Kidney epithelial cell (primary cell): ENCODE measurements around the gene MPI. TPM values are rescaled to one million over a fixed set of nuclear protein-coding genes. Genes with fewer than 3 reads are reported as not detected.
"Not testable (repeated sequence)": the region's sequence is repeated elsewhere in the genome, so short reads cannot be mapped to it uniquely, and the experiment has no call there.

Experiments
- DNase-seq: peaks from one replicate; pipeline ENCODE4 v3.0.0-alpha.2; 2010; ENCODE audit warnings: low read depth
- H3K27me3 ChIP-seq: 2 replicates; pipeline ENCODE4 v1.6.0; 2011; ENCODE audit warnings: low read length; ENCODE audit not compliant: control insufficient read depth, insufficient read depth
- H3K36me3 ChIP-seq: 2 replicates; pipeline ENCODE4 v1.5.1; 2011; ENCODE audit warnings: low read length; ENCODE audit not compliant: control insufficient read depth, insufficient read depth
- H3K4me3 ChIP-seq: 2 replicates; pipeline ENCODE4 v1.5.1; 2011; ENCODE audit warnings: low read depth, mild to moderate bottlenecking, control low read depth, low read length
- total RNA-seq: library from RNA; depleted of rRNA; stranded (reverse); fragments of >200 nt; gene quantifications from 2 replicates; pipeline ENCODE4 v1.2.3, GENCODE V29; 2015
- TF ChIP-seq, protein P1 (sequence below): IDR thresholded peaks from 2 replicates; pipeline ENCODE4 v1.5.1; 2011; ENCODE audit warnings: mild to moderate bottlenecking, moderate library complexity, low read length, control low read depth, inconsistent platforms; ENCODE audit not compliant: insufficient read depth, poor library complexity, severe bottlenecking

The MPI gene
- total RNA-seq, 1 donor from 2014 or later, result 45.2 TPM

DNA sequence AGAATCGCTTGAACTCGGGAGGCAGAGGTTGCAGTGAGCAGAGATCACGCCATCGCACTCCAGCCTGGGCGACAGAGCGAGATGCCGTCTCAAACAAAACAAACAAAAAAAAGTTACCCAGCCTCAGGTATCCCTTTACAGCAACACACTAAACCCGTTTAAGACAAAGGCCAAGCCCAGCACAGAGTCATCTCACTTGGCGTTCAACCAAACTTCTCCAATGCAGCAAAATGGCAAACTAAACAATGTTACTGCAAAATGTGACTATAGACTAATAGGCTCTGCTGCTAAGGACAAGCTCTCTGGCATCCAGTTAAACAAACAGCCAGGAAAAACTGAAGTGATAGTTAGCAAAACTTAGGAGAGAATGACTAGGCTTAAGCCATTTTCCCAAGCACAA lies 23.2 kb downstream of the MPI start:
- no peak for DNase-seq
- Histone ChIP-seq H3K36me3 (no peaks in the 10 kb centered on the region), H3K27me3 (no peaks in the 10 kb centered on the region), H3K4me3 (no peak overlapping the region)
- TF ChIP-seq, protein P1, sequence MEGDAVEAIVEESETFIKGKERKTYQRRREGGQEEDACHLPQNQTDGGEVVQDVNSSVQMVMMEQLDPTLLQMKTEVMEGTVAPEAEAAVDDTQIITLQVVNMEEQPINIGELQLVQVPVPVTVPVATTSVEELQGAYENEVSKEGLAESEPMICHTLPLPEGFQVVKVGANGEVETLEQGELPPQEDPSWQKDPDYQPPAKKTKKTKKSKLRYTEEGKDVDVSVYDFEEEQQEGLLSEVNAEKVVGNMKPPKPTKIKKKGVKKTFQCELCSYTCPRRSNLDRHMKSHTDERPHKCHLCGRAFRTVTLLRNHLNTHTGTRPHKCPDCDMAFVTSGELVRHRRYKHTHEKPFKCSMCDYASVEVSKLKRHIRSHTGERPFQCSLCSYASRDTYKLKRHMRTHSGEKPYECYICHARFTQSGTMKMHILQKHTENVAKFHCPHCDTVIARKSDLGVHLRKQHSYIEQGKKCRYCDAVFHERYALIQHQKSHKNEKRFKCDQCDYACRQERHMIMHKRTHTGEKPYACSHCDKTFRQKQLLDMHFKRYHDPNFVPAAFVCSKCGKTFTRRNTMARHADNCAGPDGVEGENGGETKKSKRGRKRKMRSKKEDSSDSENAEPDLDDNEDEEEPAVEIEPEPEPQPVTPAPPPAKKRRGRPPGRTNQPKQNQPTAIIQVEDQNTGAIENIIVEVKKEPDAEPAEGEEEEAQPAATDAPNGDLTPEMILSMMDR, result no peak

DNA sequence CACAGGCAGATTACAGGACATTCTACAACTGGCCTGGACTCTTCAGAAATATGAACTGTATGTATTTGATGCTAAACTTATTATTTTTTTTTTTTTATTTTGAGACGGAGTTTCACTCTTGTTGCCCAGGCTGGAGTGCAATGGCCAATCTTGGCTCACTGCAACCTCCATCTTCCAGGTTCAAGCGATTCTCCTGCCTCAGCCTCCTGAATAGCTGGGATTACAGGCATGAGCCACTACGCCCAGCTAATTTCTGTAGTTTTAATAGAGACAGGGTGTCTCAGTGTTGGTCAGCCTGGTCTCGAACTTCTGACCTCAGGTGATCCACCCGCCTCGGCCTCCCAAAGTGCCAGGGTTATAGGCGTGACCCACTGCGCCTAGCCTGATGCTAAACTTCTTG lies 24.0 kb downstream of the MPI start:
- DNase-seq, H3K36me3 ChIP-seq, H3K27me3 ChIP-seq, H3K4me3 ChIP-seq: not testable (repeated sequence)

DNA sequence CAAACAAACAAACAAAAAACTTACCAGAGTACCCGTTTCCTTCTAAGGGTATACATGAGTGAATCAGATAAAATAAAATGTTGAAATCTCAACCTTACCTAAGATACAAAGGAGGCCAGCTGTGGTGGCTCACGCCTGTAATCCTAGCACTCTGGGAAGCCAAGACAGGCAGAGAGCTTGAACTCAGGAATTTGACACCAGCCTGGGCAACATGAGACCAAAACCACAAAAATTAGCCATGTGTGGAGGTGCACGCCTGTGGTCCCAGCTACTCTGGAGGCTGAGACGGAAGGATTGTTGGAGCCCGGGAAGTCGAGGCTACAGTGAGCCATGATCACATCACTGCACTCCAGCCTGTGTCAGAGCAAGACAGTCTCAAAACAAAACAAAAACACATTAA lies 27.8 kb downstream of the MPI start:
- Histone ChIP-seq H3K36me3 (no peaks in the 10 kb centered on the region), H3K27me3 (no peaks in the 10 kb centered on the region), H3K4me3 (no peak overlapping the region)
- no peak for DNase-seq
- TF ChIP-seq, protein P1, result no peak

DNA sequence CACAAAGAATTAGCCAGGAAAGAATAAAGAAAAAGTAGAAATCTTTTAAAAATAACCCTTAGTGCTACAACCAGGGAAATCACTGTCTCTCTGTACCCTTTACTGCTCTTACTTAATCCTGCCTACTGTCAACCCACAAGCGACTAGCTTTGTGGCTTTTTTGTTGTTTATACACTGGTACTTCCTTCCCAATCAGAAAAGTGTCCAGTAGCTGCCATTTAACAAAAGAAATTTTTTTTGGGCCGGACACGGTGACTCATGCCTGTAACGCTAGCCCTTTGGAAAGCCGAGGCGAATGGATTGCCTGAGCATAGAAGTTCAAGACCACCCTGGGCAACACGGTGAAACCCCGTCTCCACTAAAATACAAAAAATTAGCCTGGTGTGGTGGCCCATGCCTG lies 30.6 kb downstream of the MPI start:
- Histone ChIP-seq H3K36me3 (no peaks in the 10 kb centered on the region), H3K27me3 (no peaks in the 10 kb centered on the region), H3K4me3 (no peak overlapping the region)
- TF ChIP-seq, protein P1, result no peak
- DNase-seq, result no peak

DNA sequence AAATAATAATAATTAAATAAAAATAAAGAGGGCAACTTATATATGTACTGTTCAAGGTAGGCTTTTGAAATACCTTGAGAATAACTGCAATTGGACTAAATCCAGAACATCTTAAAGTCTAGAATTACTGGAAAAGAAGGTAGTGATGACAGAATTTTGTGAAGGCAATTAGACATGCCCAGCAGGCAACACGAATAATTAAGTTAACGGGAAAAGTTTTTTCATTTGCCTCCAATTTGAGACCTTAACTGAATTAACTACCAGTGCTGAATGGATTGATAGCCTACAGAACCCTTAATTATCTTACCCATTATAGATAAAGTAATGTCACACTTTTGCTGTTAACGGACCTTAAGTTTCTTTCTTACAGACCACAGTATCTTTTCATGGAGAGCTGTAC lies 34.7 kb downstream of the MPI start:
- Histone ChIP-seq H3K36me3 (peaks cover 2% of the 10 kb centered on the region), H3K4me3 (no peak overlapping the region), H3K27me3 (no peaks in the 10 kb centered on the region)
- TF ChIP-seq, protein P1, result no peak
- no peak for DNase-seq

DNA sequence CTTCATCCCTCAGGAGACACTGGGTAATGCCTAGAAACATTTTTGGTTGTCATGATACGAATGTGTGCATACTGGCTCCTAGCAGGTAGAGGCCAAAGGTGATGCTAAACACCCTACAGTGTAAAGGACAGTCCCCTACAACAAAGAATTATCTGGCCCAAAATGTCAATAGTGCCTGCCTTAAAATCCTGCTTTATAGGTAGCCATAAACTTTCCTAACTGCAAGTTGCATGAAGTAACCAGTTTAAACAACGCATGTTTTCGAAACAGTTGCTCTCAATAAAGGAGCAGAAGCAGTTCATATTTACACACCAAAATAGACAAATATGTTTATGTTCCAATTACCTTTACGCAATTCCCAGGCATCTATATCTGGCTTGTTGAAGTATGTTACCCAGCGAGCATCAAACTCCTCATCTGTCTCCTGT lies 38.9 kb downstream of the MPI start:
- Histone ChIP-seq H3K27me3 (no peaks in the 10 kb centered on the region), H3K4me3 (no peak overlapping the region), H3K36me3 (peaks cover 2% of the 10 kb centered on the region)
- no peak for DNase-seq
- TF ChIP-seq, protein P1, result no peak

DNA sequence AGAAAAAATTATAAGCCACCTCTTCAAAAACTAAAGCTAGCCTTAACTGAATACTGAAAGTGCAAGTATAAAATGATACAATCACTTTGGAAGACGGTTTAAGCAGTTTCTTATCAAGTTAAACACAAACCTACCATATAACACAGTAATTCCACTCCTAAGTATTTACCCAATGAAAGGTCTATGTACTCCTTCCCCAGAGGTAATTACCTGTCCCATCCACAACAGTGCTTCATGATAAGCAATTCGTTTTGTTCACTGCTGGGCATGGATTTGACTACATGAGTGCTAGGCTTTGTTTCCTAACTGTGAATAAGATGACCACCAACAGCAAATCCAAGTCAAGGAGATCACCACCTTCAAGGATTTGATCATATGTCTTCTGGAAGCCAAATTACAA lies 43.7 kb downstream of the MPI start:
- H3K27me3 ChIP-seq, result no peaks in the 10 kb centered on the region
- TF ChIP-seq, protein P1, result no peak
- no peak for DNase-seq
- H3K36me3 ChIP-seq, result peaks cover 2% of the 10 kb centered on the region
- no peak overlapping the region for H3K4me3 ChIP-seq
